ENCODE measurements around the gene TBC1D3B.

TBC1D3B gene

DNA sequence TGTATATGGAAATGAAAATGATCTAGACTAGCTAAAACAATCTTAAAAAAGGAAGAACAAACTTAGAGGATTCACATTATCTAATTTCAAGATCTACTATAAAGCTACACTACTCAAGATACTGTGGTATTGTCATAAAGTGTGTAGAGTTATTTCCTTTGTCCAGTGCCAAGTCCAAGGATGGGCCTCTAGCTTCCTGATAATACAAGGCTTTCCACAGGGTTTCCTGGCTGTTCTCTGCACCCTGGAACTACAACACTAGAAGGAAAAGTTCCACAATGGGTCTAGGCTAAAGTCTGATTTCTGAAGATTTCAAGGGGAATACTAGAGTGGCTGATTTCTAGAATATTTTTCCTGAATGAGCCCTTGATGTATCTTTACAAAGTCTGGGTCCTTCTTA, 34.2 kb downstream of the TBC1D3B start:
- no peaks in the 10 kb centered on the region for H3F3A ChIP-seq (ENCODE audit: control insufficient read depth, insufficient read depth)
- no peak for TF ChIP-seq EZH2phosphoT487 (IDR thresholded peaks at IDR 0.05; ENCODE audit: borderline replicate concordance, low read length)
- TF ChIP-seq, protein P1, sequence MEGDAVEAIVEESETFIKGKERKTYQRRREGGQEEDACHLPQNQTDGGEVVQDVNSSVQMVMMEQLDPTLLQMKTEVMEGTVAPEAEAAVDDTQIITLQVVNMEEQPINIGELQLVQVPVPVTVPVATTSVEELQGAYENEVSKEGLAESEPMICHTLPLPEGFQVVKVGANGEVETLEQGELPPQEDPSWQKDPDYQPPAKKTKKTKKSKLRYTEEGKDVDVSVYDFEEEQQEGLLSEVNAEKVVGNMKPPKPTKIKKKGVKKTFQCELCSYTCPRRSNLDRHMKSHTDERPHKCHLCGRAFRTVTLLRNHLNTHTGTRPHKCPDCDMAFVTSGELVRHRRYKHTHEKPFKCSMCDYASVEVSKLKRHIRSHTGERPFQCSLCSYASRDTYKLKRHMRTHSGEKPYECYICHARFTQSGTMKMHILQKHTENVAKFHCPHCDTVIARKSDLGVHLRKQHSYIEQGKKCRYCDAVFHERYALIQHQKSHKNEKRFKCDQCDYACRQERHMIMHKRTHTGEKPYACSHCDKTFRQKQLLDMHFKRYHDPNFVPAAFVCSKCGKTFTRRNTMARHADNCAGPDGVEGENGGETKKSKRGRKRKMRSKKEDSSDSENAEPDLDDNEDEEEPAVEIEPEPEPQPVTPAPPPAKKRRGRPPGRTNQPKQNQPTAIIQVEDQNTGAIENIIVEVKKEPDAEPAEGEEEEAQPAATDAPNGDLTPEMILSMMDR (IDR thresholded peaks at IDR 0.05; ENCODE audit: low read depth, low read length, poor library complexity, severe bottlenecking), result no peak
- peaks cover 39% of the 10 kb centered on the region for H3K27me3 ChIP-seq (ENCODE audit: control insufficient read depth, low read length)
- no peaks in the 10 kb centered on the region for H3K9me2 ChIP-seq (replicated peaks; ENCODE audit: control insufficient read depth, low read length)
- no peaks in the 10 kb centered on the region for H3K4me1 ChIP-seq (ENCODE audit: control insufficient read depth, low read length)
- no peak overlapping the region for H3K4me3 ChIP-seq (ENCODE audit: low read length)
- no peaks in the 10 kb centered on the region for H3K36me3 ChIP-seq (ENCODE audit: control insufficient read depth, low read length)
- no peaks in the 10 kb centered on the region for H4K20me1 ChIP-seq (ENCODE audit: control insufficient read depth, insufficient read depth, low read depth, low read length)
- no peaks in the 10 kb centered on the region for H3K9me3 ChIP-seq (ENCODE audit: control insufficient read depth, insufficient read depth, low read length)
- H3K4me2 ChIP-seq (ENCODE audit: low read length), result no peak overlapping the region
- H3K27ac ChIP-seq (ENCODE audit: low read depth, low read length), result no peak overlapping the region
- H3K79me2 ChIP-seq (ENCODE audit: control insufficient read depth, low read length), result no peaks in the 10 kb centered on the region

DNA sequence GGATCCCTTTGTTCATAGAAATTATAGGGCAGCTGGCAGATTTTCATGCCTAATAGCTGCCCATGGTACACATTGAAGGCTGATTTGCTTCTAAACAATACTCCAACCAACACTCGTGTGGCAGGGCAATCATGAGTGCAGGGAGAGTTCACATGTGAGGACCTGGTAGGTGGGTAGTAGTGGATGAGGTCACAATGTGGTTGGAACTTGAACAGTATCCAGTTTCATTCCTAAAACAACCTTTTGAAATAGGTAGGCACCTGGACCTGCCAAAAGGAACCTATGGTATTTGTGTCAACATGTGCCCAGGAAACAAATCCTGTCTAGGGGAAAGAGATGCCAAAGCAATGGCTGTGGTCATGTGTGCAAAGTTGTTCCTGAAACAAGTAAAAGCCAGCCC, 40.0 kb downstream of the TBC1D3B start:
- Histone ChIP-seq H3K9me3 (ENCODE audit: control insufficient read depth, insufficient read depth, low read length) (no peaks in the 10 kb centered on the region), H3K4me3 (ENCODE audit: low read length) (no peak overlapping the region), H3K4me2 (ENCODE audit: low read length) (no peak overlapping the region), H3K9me2 (replicated peaks; ENCODE audit: control insufficient read depth, low read length) (no peaks in the 10 kb centered on the region), H3K36me3 (ENCODE audit: control insufficient read depth, low read length) (no peaks in the 10 kb centered on the region), H3K79me2 (ENCODE audit: control insufficient read depth, low read length) (no peaks in the 10 kb centered on the region), H3K4me1 (ENCODE audit: control insufficient read depth, low read length) (peaks cover 4% of the 10 kb centered on the region), H3F3A (ENCODE audit: control insufficient read depth, insufficient read depth) (no peaks in the 10 kb centered on the region), H4K20me1 (ENCODE audit: control insufficient read depth, insufficient read depth, low read depth, low read length) (no peaks in the 10 kb centered on the region), H3K27me3 (ENCODE audit: control insufficient read depth, low read length) (peaks cover 56% of the 10 kb centered on the region), H3K27ac (ENCODE audit: low read depth, low read length) (no peak overlapping the region)
- TF ChIP-seq, protein P1 (IDR thresholded peaks at IDR 0.05; ENCODE audit: low read depth, low read length, poor library complexity, severe bottlenecking), result no peak
- no peak for TF ChIP-seq EZH2phosphoT487 (IDR thresholded peaks at IDR 0.05; ENCODE audit: borderline replicate concordance, low read length)

DNA sequence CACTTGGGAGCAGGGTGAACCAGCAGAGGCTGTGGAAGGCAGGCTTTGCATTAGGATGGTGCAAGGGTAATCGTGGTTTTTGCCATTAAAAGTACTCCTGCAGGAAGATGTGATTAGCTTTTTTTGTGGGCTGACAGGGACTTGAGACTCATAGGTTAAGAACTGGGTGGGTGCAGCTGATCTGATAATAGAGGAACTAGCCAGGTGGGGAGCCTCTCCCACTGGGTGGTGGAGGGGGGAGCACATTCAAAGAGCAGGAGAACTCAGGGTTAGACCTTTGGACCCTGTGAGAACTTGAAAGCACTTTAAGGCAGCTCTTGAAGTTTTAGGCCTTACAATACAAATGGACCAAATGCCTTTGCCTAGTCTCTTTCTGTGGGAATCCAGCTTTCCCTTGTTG, 40.4 kb downstream of the TBC1D3B start:
- H3K4me3 ChIP-seq (ENCODE audit: low read length), result no peak overlapping the region
- H4K20me1 ChIP-seq (ENCODE audit: control insufficient read depth, insufficient read depth, low read depth, low read length), result no peaks in the 10 kb centered on the region
- H3K79me2 ChIP-seq (ENCODE audit: control insufficient read depth, low read length), result no peaks in the 10 kb centered on the region
- no peaks in the 10 kb centered on the region for H3F3A ChIP-seq (ENCODE audit: control insufficient read depth, insufficient read depth)
- peaks cover 52% of the 10 kb centered on the region for H3K27me3 ChIP-seq (ENCODE audit: control insufficient read depth, low read length)
- TF ChIP-seq, protein P1 (IDR thresholded peaks at IDR 0.05; ENCODE audit: low read depth, low read length, poor library complexity, severe bottlenecking), result no peak
- H3K9me2 ChIP-seq (replicated peaks; ENCODE audit: control insufficient read depth, low read length), result no peaks in the 10 kb centered on the region
- no peak overlapping the region for H3K4me2 ChIP-seq (ENCODE audit: low read length)
- H3K36me3 ChIP-seq (ENCODE audit: control insufficient read depth, low read length), result no peaks in the 10 kb centered on the region
- H3K4me1 ChIP-seq (ENCODE audit: control insufficient read depth, low read length), result peaks cover 4% of the 10 kb centered on the region
- no peak overlapping the region for H3K27ac ChIP-seq (ENCODE audit: low read depth, low read length)
- H3K9me3 ChIP-seq (ENCODE audit: control insufficient read depth, insufficient read depth, low read length), result no peaks in the 10 kb centered on the region

DNA sequence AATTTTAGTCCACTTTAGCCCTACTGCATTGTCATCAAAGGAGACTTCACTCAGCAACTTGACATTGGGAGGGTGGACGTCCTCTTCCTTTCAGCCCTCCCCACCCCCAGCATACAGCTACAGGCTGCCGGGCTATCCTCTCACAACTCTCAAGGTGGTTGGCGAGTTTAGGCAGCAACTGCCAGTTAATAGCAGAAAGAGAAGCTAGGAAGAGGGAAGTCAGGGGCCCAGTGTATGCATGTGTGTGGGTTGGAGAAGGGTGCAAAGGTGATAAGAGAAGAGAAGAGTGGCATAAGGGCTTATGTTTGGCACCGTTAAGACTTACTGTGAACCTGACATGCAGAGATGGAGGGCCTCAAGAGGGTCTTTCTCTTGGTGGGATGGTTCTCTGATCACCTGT, 41.0 kb downstream of the TBC1D3B start:
- Histone ChIP-seq H3K9me2 (replicated peaks; ENCODE audit: control insufficient read depth, low read length) (no peaks in the 10 kb centered on the region), H3K27me3 (ENCODE audit: control insufficient read depth, low read length) (peaks cover 53% of the 10 kb centered on the region), H3K27ac (ENCODE audit: low read depth, low read length) (no peak overlapping the region), H3K79me2 (ENCODE audit: control insufficient read depth, low read length) (no peaks in the 10 kb centered on the region), H3K36me3 (ENCODE audit: control insufficient read depth, low read length) (no peaks in the 10 kb centered on the region), H3K4me3 (ENCODE audit: low read length) (no peak overlapping the region), H3K9me3 (ENCODE audit: control insufficient read depth, insufficient read depth, low read length) (no peaks in the 10 kb centered on the region), H3F3A (ENCODE audit: control insufficient read depth, insufficient read depth) (no peaks in the 10 kb centered on the region), H4K20me1 (ENCODE audit: control insufficient read depth, insufficient read depth, low read depth, low read length) (no peaks in the 10 kb centered on the region), H3K4me2 (ENCODE audit: low read length) (no peak overlapping the region), H3K4me1 (ENCODE audit: control insufficient read depth, low read length) (peaks cover 4% of the 10 kb centered on the region)
- TF ChIP-seq EZH2phosphoT487 (IDR thresholded peaks at IDR 0.05; ENCODE audit: borderline replicate concordance, low read length), result no peak
- TF ChIP-seq, protein P1 (IDR thresholded peaks at IDR 0.05; ENCODE audit: low read depth, low read length, poor library complexity, severe bottlenecking), result no peak

Data from DOHH2 (cell line).